ENCODE measurements around the gene CD4. TPM values are rescaled to one million over a fixed set of nuclear protein-coding genes. Genes with fewer than 3 reads are reported as not detected.

CD4 gene
- total and polyA plus RNA-seq, 4 donors: 11.3 to 16.6 (median 14.2) TPM

DNA sequence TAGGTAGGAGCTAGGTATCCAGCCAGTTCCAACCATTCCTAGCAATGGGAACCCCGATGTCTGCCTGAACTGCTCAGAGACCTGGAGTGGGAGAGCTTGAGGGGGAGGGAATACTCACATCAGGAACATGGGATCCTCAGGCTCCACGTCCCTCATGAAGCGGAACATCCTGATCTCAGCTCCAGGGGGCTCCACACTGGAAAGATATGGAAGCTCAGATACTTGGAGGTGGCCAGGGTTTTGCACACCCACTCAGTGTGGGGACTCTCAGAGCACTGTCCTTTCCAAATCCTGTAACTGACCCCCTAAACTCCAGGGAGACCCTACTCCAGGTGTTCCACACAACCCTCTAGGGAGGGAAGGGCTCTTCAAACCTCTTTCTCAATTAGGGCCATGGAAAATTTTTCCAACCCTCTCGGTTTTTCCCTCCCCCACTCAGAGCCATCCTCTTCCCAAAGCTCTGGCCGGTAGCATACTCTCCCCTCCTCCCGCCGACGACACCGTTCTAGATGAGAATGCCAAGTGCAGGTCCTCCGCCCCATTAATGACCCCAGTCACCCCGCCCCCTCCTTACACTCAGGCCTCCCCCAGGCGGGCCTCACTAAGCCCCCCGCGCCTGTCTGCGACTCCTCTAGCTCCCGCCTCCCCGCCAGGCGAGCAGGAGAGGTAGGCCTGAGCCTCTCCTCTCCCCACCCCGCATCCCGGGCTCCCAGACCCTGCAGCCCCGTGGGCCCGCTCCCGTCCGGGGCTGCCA is 37.0 kb upstream of the CD4 start:
- WGBS (ENCODE audit: insufficient coverage): 2% methylated on average over 24 of the region's 24 CpGs
- H3K4me1 ChIP-seq (ENCODE audit: control insufficient read depth, insufficient read depth, low read length): peaks cover 18% of the 10 kb centered on the region
- H3K36me3 ChIP-seq (ENCODE audit: control insufficient read depth, insufficient read depth, low read length): peaks cover 46% of the 10 kb centered on the region
- peak overlapping the region; percentile 94 for H3K4me3 ChIP-seq (ENCODE audit: low read depth, low read length)
- H3K27ac ChIP-seq (ENCODE audit: low read depth, low read length): peak overlapping the region; percentile 99
- H3K9me3 ChIP-seq (ENCODE audit: control insufficient read depth, insufficient read depth, low read length): no peaks in the 10 kb centered on the region
- peak in 3 of 6 donors; percentile 7 to 54 (median 53) for DNase-seq (ENCODE audit: low read depth in 4 of 6, low spot score in 6 of 6)
- no peaks in the 10 kb centered on the region for H3K27me3 ChIP-seq (ENCODE audit: control insufficient read depth, insufficient read depth, low read length)

DNA sequence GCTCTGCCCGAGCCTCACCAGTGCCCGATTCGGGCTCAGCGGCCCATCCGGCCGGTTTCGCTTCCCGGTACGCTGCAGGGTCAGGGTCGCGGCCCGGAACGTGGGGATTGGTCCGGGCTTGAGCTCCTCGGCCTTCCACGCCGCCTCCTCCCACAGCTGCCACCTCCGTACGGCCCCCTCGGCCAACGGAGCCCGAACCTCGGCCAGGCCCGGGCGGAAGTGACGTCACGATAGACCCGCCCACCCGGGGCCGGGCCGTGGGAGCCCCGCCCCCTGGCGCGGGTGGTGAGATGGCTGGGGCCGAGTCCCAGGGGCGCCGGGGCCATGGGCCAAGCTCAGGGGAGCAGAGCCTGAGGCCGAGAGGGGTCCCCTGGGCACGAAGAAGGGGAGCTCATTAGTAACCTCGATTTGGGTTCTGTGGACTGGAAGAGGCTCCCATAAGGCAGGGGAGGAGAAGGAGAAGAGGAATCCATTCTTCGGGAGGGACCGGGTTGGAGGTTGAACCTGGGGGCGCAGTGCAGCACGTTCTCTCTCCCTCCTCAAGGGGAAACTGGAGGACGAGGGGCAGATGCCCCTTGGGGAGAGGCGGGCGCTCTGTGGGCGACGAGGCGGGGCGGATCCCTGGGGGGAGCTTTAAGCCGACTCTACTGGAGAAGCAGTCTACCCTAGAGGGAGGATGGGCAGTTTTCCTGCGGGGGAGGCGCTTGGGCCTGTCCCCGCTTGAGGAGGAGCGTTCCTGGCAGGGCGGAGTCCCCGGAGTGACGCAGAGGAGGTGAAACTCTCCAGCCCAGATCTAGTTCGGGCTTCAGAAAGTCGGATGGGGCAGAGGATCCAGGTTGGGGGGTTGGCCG is 36.2 kb upstream of the CD4 start, which contains the start of gene MLF2:
MLF2 (minus strand) TSS at position 221 of the 851 bp plus-strand sequence. CDS start 807 bp downstream, outside the sequence.
- peaks cover 38% of the 10 kb centered on the region for H3K36me3 ChIP-seq (ENCODE audit: control insufficient read depth, insufficient read depth, low read length)
- H3K27ac ChIP-seq (ENCODE audit: low read depth, low read length): peak within 1 kb of the TSS; percentile 99
- DNase-seq (ENCODE audit: low read depth in 4 of 6, low spot score in 6 of 6): peak; percentile 86 to 98 (median 93)
- no peaks in the 10 kb centered on the region for H3K27me3 ChIP-seq (ENCODE audit: control insufficient read depth, insufficient read depth, low read length)
- 0% methylated on average over 55 of the region's 62 CpGs for WGBS (ENCODE audit: insufficient coverage)
- peaks cover 18% of the 10 kb centered on the region for H3K4me1 ChIP-seq (ENCODE audit: control insufficient read depth, insufficient read depth, low read length)
- peak within 1 kb of the TSS; percentile 94 for H3K4me3 ChIP-seq (ENCODE audit: low read depth, low read length)
- no peaks in the 10 kb centered on the region for H3K9me3 ChIP-seq (ENCODE audit: control insufficient read depth, insufficient read depth, low read length)

DNA sequence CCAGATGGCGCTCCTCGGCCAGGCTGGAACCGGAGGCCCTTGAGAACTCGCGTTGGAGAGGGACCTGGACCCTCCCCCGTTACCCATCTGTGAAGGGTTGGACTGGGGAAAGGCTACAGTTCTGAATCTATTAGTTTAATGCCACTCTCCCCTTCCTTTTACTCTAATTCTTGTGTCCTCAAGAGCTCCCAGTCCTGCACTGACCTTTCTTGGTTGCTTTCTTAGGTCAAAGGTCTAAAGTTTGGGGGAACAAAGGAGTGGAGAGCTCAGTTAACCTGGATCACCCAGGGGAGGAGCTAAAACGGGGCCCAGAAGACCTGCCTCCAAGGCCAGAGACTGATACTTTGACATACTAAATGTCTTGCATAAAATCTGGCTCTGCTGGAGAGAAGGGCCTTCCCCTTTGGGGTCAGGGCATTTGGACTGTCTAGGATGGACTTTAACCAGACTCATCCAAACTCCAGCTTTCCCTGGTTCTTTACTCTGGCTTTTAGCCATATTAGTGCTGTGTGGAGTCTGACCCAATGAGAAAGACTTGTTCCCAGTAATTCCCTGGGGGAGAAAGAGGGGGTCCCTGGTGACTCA is 35.5 kb upstream of the CD4 start:
- Histone ChIP-seq H3K27me3 (ENCODE audit: control insufficient read depth, insufficient read depth, low read length) (no peaks in the 10 kb centered on the region), H3K27ac (ENCODE audit: low read depth, low read length) (peak overlapping the region; percentile 99), H3K4me3 (ENCODE audit: low read depth, low read length) (peak overlapping the region; percentile 94), H3K4me1 (ENCODE audit: control insufficient read depth, insufficient read depth, low read length) (peaks cover 18% of the 10 kb centered on the region), H3K9me3 (ENCODE audit: control insufficient read depth, insufficient read depth, low read length) (no peaks in the 10 kb centered on the region), H3K36me3 (ENCODE audit: control insufficient read depth, insufficient read depth, low read length) (peaks cover 31% of the 10 kb centered on the region)
- DNase-seq (ENCODE audit: low read depth in 4 of 6, low spot score in 6 of 6): peak in 1 of 6 donors; percentile 98
- 0% methylated on average over 1 of the region's 7 CpGs for WGBS (ENCODE audit: insufficient coverage)

DNA sequence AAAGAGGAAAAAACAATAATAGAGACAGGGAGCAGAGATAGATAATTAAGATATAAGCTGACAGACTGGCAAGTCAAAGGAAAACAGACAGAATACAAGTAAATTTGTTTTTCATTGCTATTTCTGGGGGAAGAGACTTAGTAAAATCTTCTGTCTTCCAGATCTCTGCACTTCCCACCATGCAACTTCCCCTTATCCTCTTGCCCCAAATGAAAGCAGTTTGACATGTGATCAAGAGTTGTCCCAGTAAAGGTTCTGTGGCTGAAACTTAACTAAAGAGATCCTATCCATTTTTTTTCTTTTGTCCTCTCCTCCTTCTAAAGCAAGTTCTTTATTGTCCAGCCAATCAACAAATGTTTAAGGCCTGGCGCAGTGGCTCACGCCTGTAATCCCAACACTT is 34.9 kb upstream of the CD4 start:
- peaks cover 25% of the 10 kb centered on the region for H3K36me3 ChIP-seq (ENCODE audit: control insufficient read depth, insufficient read depth, low read length)
- WGBS (ENCODE audit: insufficient coverage): 94% methylated on average over 2 of the region's 2 CpGs
- peaks cover 18% of the 10 kb centered on the region for H3K4me1 ChIP-seq (ENCODE audit: control insufficient read depth, insufficient read depth, low read length)
- no peaks in the 10 kb centered on the region for H3K27me3 ChIP-seq (ENCODE audit: control insufficient read depth, insufficient read depth, low read length)
- no peaks in the 10 kb centered on the region for H3K9me3 ChIP-seq (ENCODE audit: control insufficient read depth, insufficient read depth, low read length)
- H3K4me3 ChIP-seq (ENCODE audit: low read depth, low read length): no peak overlapping the region
- DNase-seq (ENCODE audit: low read depth in 4 of 6, low spot score in 6 of 6): no peak
- peak overlapping the region; percentile 99 for H3K27ac ChIP-seq (ENCODE audit: low read depth, low read length)

DNA sequence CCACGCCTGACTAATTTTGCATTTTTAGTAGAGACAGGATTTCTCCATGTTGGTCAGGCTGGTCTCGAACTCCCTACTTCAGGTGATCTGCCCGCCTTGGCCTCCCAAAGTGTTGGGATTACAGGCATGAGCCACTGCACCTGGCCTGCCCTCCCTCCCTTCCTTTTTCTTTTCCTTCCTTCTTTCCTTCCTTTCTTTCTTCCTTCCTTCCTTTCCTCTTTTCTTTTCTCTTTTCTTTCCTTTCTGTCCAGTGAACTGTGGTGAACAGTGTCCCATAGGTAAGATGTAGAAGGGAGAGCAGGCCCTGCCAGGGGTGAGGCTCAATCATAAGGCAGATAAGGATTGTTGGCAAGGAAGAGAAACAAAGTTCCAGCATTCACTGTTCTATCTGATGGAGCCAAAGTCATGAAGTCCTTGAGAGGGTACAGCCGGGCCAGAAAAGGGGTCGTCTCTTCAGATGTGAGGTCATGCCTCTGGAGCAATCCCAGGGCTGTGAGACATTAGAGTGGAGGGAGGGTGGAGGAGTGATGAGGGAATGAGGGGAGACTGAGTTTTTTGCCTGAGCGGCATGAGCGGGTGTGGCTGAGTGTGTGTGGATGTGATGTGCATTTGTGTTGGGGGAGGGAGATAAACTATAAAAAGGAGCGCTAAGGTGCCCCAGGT is 32.2 kb upstream of the CD4 start:
- no peak for DNase-seq (ENCODE audit: low read depth in 4 of 6, low spot score in 6 of 6)
- H3K9me3 ChIP-seq (ENCODE audit: control insufficient read depth, insufficient read depth, low read length): no peaks in the 10 kb centered on the region
- H3K27me3 ChIP-seq (ENCODE audit: control insufficient read depth, insufficient read depth, low read length): no peaks in the 10 kb centered on the region
- no peaks in the 10 kb centered on the region for H3K36me3 ChIP-seq (ENCODE audit: control insufficient read depth, insufficient read depth, low read length)
- 81% methylated on average over 7 of the region's 8 CpGs for WGBS (ENCODE audit: insufficient coverage)
- no peak overlapping the region for H3K4me3 ChIP-seq (ENCODE audit: low read depth, low read length)
- no peak overlapping the region for H3K27ac ChIP-seq (ENCODE audit: low read depth, low read length)
- H3K4me1 ChIP-seq (ENCODE audit: control insufficient read depth, insufficient read depth, low read length): peaks cover 12% of the 10 kb centered on the region

DNA sequence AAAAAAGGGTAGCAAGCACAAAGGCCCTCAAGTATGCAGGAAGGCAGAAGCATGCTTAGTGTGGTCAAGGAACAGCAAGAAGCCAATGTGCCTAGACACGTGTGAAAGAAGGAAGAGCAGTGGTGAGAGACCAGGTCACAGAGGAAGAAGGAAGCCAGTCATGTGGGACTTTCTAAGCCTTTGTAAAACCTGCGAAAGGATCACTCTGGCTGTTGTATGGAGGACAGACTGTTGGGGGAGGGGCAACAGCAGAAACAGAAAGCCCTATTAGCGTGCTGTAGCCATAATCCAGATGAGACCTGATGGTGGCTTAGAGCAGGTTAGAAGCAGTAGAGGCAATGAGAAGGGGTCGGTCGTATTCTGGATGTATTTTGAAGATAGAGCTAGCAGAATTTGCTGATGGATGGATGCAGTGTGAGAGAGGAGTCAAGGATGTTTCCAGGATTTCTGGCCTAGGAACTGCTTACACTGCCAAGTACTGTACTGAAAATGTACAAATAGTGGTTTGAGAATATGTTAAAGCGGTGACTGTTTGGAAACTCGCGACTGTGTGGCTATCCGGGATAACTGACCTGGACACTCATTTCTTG is 30.7 kb upstream of the CD4 start:
- no peaks in the 10 kb centered on the region for H3K27me3 ChIP-seq (ENCODE audit: control insufficient read depth, insufficient read depth, low read length)
- WGBS (ENCODE audit: insufficient coverage): 69% methylated on average over 9 of the region's 9 CpGs
- no peak overlapping the region for H3K27ac ChIP-seq (ENCODE audit: low read depth, low read length)
- no peaks in the 10 kb centered on the region for H3K36me3 ChIP-seq (ENCODE audit: control insufficient read depth, insufficient read depth, low read length)
- no peaks in the 10 kb centered on the region for H3K9me3 ChIP-seq (ENCODE audit: control insufficient read depth, insufficient read depth, low read length)
- peak in 1 of 6 donors; percentile 51 for DNase-seq (ENCODE audit: low read depth in 4 of 6, low spot score in 6 of 6)
- no peak overlapping the region for H3K4me3 ChIP-seq (ENCODE audit: low read depth, low read length)
- peaks cover 9% of the 10 kb centered on the region for H3K4me1 ChIP-seq (ENCODE audit: control insufficient read depth, insufficient read depth, low read length)

DNA sequence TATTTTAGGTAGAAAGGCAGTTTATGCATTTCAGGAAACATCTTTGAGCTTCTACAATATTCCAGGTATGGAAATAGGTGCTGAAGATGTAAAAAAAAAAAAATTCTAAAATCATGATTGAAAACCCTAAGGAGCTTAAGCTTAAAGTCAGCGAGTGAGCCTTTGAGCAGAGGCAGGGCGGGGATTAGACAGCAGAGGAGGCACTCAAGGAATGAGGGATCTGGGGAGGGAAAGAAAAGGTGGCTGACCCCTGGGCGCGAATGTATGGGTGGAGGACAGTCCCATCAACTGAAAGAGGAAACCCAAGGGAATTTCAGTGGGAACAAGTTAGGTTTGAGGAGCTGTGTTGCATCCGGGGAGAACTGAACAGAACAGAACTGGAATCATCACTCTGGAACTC is 29.6 kb upstream of the CD4 start:
- H3K4me1 ChIP-seq (ENCODE audit: control insufficient read depth, insufficient read depth, low read length): peaks cover 15% of the 10 kb centered on the region
- no peak for DNase-seq (ENCODE audit: low read depth in 4 of 6, low spot score in 6 of 6)
- H3K27ac ChIP-seq (ENCODE audit: low read depth, low read length): no peak overlapping the region
- WGBS (ENCODE audit: insufficient coverage): 84% methylated on average over 5 of the region's 5 CpGs
- H3K4me3 ChIP-seq (ENCODE audit: low read depth, low read length): no peak overlapping the region
- H3K9me3 ChIP-seq (ENCODE audit: control insufficient read depth, insufficient read depth, low read length): no peaks in the 10 kb centered on the region
- H3K27me3 ChIP-seq (ENCODE audit: control insufficient read depth, insufficient read depth, low read length): no peaks in the 10 kb centered on the region
- H3K36me3 ChIP-seq (ENCODE audit: control insufficient read depth, insufficient read depth, low read length): no peaks in the 10 kb centered on the region

DNA sequence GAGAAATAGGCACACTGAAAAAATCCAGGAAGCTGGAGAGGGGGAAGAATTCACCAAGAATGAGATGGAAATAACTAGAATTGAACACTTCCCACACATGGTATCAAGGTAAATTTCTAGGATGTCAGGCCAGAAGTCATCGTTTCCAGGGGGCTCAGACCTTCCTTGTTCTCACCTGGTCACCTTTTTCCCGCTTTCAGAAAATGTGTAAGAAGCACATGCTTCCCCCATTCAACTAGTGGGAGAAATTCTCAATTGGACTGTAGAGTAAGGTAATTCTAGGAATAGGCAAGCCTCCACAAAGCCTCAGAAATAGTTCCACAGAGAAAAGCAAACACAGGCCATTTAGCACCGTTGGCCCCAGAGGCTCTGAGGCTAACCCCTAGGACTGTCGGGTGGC is 25.9 kb upstream of the CD4 start:
- Histone ChIP-seq H3K27me3 (ENCODE audit: control insufficient read depth, insufficient read depth, low read length) (no peaks in the 10 kb centered on the region), H3K27ac (ENCODE audit: low read depth, low read length) (peak overlapping the region; percentile 96), H3K4me1 (ENCODE audit: control insufficient read depth, insufficient read depth, low read length) (peaks cover 39% of the 10 kb centered on the region), H3K36me3 (ENCODE audit: control insufficient read depth, insufficient read depth, low read length) (no peaks in the 10 kb centered on the region), H3K4me3 (ENCODE audit: low read depth, low read length) (peak overlapping the region; percentile 36), H3K9me3 (ENCODE audit: control insufficient read depth, insufficient read depth, low read length) (no peaks in the 10 kb centered on the region)
- no CpG with 5 or more reads among the region's 4 CpGs for WGBS (ENCODE audit: insufficient coverage)
- no peak for DNase-seq (ENCODE audit: low read depth in 4 of 6, low spot score in 6 of 6)
